ENCODE data around the gene PCNX2. TPM values are rescaled to one million over a fixed set of nuclear protein-coding genes. Genes with fewer than 3 reads are reported as not detected.

PCNX2 gene
- total RNA-seq, 1 experiment from 2014 or later, result 18.6 TPM

GRCh38 chr1:233151861-233152260 lies 143.7 kb downstream of the PCNX2 start:
- H3F3A ChIP-seq (ENCODE audit: insufficient read depth, low read depth), result no peaks in the 10 kb centered on the region
- H3K9me3 ChIP-seq (ENCODE audit: insufficient read depth, low read depth), result no peaks in the 10 kb centered on the region
- no peak overlapping the region for H3K4me2 ChIP-seq
- H2AFZ ChIP-seq, result no peak overlapping the region
- intact Hi-C loops (cut with micrococcal nuclease; ENCODE audit: unreplicated experiment), result no loop called here
- no peaks in the 10 kb centered on the region for H3K79me2 ChIP-seq (ENCODE audit: low read depth)
- POLR2A ChIA-PET (ENCODE audit: unreplicated experiment), result no interaction called here
- no peaks in the 10 kb centered on the region for H3K9me2 ChIP-seq (ENCODE audit: insufficient read depth)
- H3K36me3 ChIP-seq (ENCODE audit: low read depth), result no peaks in the 10 kb centered on the region
- no peak overlapping the region for H3K4me3 ChIP-seq
- DNase-seq, result no peak
- H3K27ac ChIP-seq, result no peak overlapping the region
- H4K20me1 ChIP-seq (ENCODE audit: insufficient read depth), result no peaks in the 10 kb centered on the region
- H3K27me3 ChIP-seq (ENCODE audit: insufficient read depth, low read depth), result no peaks in the 10 kb centered on the region
- CTCF ChIA-PET, result no interaction called here
- no peaks in the 10 kb centered on the region for H3K4me1 ChIP-seq (replicated peaks; ENCODE audit: insufficient read depth)
- BruUV-seq (replicated peaks), result no TSS peak
- TF ChIP-seq CTCF (conservative IDR thresholded peaks at IDR 0.05), result no peak
- TF ChIP-seq EZH2 (IDR thresholded peaks at IDR 0.05; ENCODE audit: low read depth), result no peak

GRCh38 chr1:233144434-233144833 lies 151.1 kb downstream of the PCNX2 start:
- POLR2A ChIA-PET (ENCODE audit: unreplicated experiment), result no interaction called here
- no peaks in the 10 kb centered on the region for H3K79me2 ChIP-seq (ENCODE audit: low read depth)
- CTCF ChIA-PET, result interaction anchor here (0.6 kb wide), 1 partner anchor 9 kb away, joined by 3 read pairs; no protein-coding TSS in a partner anchor
- no peaks in the 10 kb centered on the region for H3F3A ChIP-seq (ENCODE audit: insufficient read depth, low read depth)
- H3K9me2 ChIP-seq (ENCODE audit: insufficient read depth), result no peaks in the 10 kb centered on the region
- H3K27me3 ChIP-seq (ENCODE audit: insufficient read depth, low read depth), result no peaks in the 10 kb centered on the region
- no peak overlapping the region for H3K4me2 ChIP-seq
- H3K9me3 ChIP-seq (ENCODE audit: insufficient read depth, low read depth), result no peaks in the 10 kb centered on the region
- no peaks in the 10 kb centered on the region for H4K20me1 ChIP-seq (ENCODE audit: insufficient read depth)
- H2AFZ ChIP-seq, result no peak overlapping the region
- no TSS peak for BruUV-seq (replicated peaks)
- H3K4me3 ChIP-seq, result no peak overlapping the region
- TF ChIP-seq EZH2 (IDR thresholded peaks at IDR 0.05; ENCODE audit: low read depth), result no peak
- TF ChIP-seq CTCF (conservative IDR thresholded peaks at IDR 0.05), result no peak
- 0 out of 2 replicates have a peak, but pooled peaks cover 6% of the 10 kb centered on the region for H3K36me3 ChIP-seq (ENCODE audit: low read depth)
- H3K4me1 ChIP-seq (replicated peaks; ENCODE audit: insufficient read depth), result no peaks in the 10 kb centered on the region
- H3K27ac ChIP-seq, result no peak overlapping the region
- intact Hi-C loops (cut with micrococcal nuclease; ENCODE audit: unreplicated experiment), result no loop called here
- no peak for DNase-seq

GRCh38 chr1:233143241-233143640 lies 152.3 kb downstream of the PCNX2 start:
- intact Hi-C loops (cut with micrococcal nuclease; ENCODE audit: unreplicated experiment), result no loop called here
- Histone ChIP-seq H3F3A (ENCODE audit: insufficient read depth, low read depth) (no peaks in the 10 kb centered on the region), H2AFZ (no peak overlapping the region), H3K27ac (no peak overlapping the region), H4K20me1 (ENCODE audit: insufficient read depth) (no peaks in the 10 kb centered on the region), H3K9me2 (ENCODE audit: insufficient read depth) (no peaks in the 10 kb centered on the region), H3K27me3 (ENCODE audit: insufficient read depth, low read depth) (no peaks in the 10 kb centered on the region), H3K4me3 (no peak overlapping the region), H3K4me2 (no peak overlapping the region), H3K36me3 (ENCODE audit: low read depth) (0 out of 2 replicates have a peak, but pooled peaks cover 6% of the 10 kb centered on the region), H3K79me2 (ENCODE audit: low read depth) (no peaks in the 10 kb centered on the region), H3K9me3 (ENCODE audit: insufficient read depth, low read depth) (no peaks in the 10 kb centered on the region), H3K4me1 (replicated peaks; ENCODE audit: insufficient read depth) (no peaks in the 10 kb centered on the region)
- no peak for DNase-seq
- TF ChIP-seq EZH2 (IDR thresholded peaks at IDR 0.05; ENCODE audit: low read depth), result no peak
- TF ChIP-seq CTCF (conservative IDR thresholded peaks at IDR 0.05), result no peak
- POLR2A ChIA-PET (ENCODE audit: unreplicated experiment), result no interaction called here
- CTCF ChIA-PET, result no interaction called here
- BruUV-seq (replicated peaks), result no TSS peak

Data from PC-9 (cell line).